Activated naive CD8-positive, alpha-beta T cell treated with anti-CD3 and anti-CD28 coated beads, Interleukin-2, amount 10 ng/mL, durations not matched to agents 7 days and 5 days (primary cell): ENCODE measurements around the gene TMEM208. TPM values are rescaled to one million over a fixed set of nuclear protein-coding genes. Genes with fewer than 3 reads are reported as not detected.

ENCODE experiments used
- ATAC-seq: fragments of 150-1000 bp; cut with Tn5 transposase; one replicate; pipeline ENCODE4 v1.10.0; 2021; ENCODE audit warnings: low read depth, moderate library complexity
- POLR2A ChIA-PET: fragments of 350-600 bp; sonication (Branson Sonifier 250); formaldehyde crosslinking; loops from one replicate; lab custom pipeline; 2021; ENCODE audit warnings: antibody characterized with exemption; lab: Charles Lee
- DNase-seq: peaks from one replicate; pipeline ENCODE4 v3.0.0; 2021
- H3K27ac Mint-ChIP-seq: one replicate; pipeline ENCODE4 v1.8.0; 2022; ENCODE audit warnings: mild to moderate bottlenecking, mixed read lengths
- H3K27me3 Mint-ChIP-seq: one replicate; pipeline ENCODE4 v1.8.0; 2022; ENCODE audit warnings: mild to moderate bottlenecking, moderate library complexity, mixed read lengths
- H3K36me3 Mint-ChIP-seq: one replicate; pipeline ENCODE4 v1.8.0; 2021; ENCODE audit warnings: mild to moderate bottlenecking, mixed read lengths
- H3K4me1 Mint-ChIP-seq: one replicate; pipeline ENCODE4 v1.8.0; 2021; ENCODE audit warnings: mixed read lengths
- H3K4me3 Mint-ChIP-seq: one replicate; pipeline ENCODE4 v1.8.0; 2022; ENCODE audit warnings: mild to moderate bottlenecking, moderate library complexity, mixed read lengths
- H3K9me3 Mint-ChIP-seq: one replicate; pipeline ENCODE4 v1.8.0; 2021; ENCODE audit warnings: mixed read lengths
- total RNA-seq, 2 experiments: library from RNA; stranded (reverse); gene quantifications; one replicate each; pipeline ENCODE4 v1.2.3, GENCODE V29; 2021

TMEM208 gene
- total RNA-seq, 2 experiments from 2014 or later = 30.3 to 30.5 TPM

GRCh38 chr16:67247192-67248072 lies 20.5 kb downstream of the TMEM208 start, which contains the start of gene FHOD1:
Gene FHOD1 (minus strand): TSS chr16:67247481. CDS start chr16:67247410, 71 bp downstream.
- H3K36me3 Mint-ChIP-seq = peaks cover 2% of the 10 kb centered on the region
- no peaks in the 10 kb centered on the region for H3K9me3 Mint-ChIP-seq
- H3K4me1 Mint-ChIP-seq = peaks cover 41% of the 10 kb centered on the region
- DNase-seq (peak; percentile 100), ATAC-seq (peak; percentile 66)
- POLR2A ChIA-PET = interaction anchor here (0.6 to 9.4 kb wide), 17 partner anchors 11 to 446 kb away, joined by 3 to 130 read pairs (median 4); partner anchors contain the start of genes PLEKHG4 and TMEM208
- H3K4me3 Mint-ChIP-seq = peak within 1 kb of the TSS; percentile 82
- peak within 1 kb of the TSS; percentile 90 for H3K27ac Mint-ChIP-seq
- H3K27me3 Mint-ChIP-seq = peaks cover 13% of the 10 kb centered on the region

GRCh38 chr16:67248073-67248400 lies 21.1 kb downstream of the TMEM208 start:
- Mint-ChIP-seq H3K4me3 (peak overlapping the region; percentile 82), H3K36me3 (no peaks in the 10 kb centered on the region), H3K27me3 (peaks cover 13% of the 10 kb centered on the region), H3K27ac (peak overlapping the region; percentile 70), H3K9me3 (no peaks in the 10 kb centered on the region), H3K4me1 (peaks cover 38% of the 10 kb centered on the region)
- DNase-seq = no peak
- POLR2A ChIA-PET = interaction anchor here (0.7 to 9.4 kb wide), 15 partner anchors 13 to 445 kb away, joined by 3 to 130 read pairs (median 3); partner anchors contain the start of genes PLEKHG4 and TMEM208
- ATAC-seq = no peak

GRCh38 chr16:67248401-67249177 lies 21.7 kb downstream of the TMEM208 start, which contains the start of gene SLC9A5:
Gene SLC9A5 (plus strand): TSS chr16:67248979. CDS start chr16:67249015, 36 bp downstream.
- Mint-ChIP-seq H3K9me3 (no peaks in the 10 kb centered on the region), H3K4me1 (peaks cover 34% of the 10 kb centered on the region), H3K4me3 (peak within 1 kb of the TSS; percentile 82), H3K27ac (peak within 1 kb of the TSS; percentile 82), H3K36me3 (no peaks in the 10 kb centered on the region), H3K27me3 (peaks cover 13% of the 10 kb centered on the region)
- ATAC-seq (no peak), DNase-seq (peak; percentile 72)
- POLR2A ChIA-PET = interaction anchor here (0.9 to 9.4 kb wide), 9 partner anchors 21 to 315 kb away, joined by 3 to 130 read pairs (median 3); partner anchors contain the start of genes ATP6V0D1, PLEKHG4 and TMEM208

GRCh38 chr16:67249178-67250044 lies 22.5 kb downstream of the TMEM208 start:
- Mint-ChIP-seq H3K27ac (peak overlapping the region; percentile 82), H3K36me3 (no peaks in the 10 kb centered on the region), H3K4me1 (peaks cover 29% of the 10 kb centered on the region), H3K27me3 (peaks cover 13% of the 10 kb centered on the region), H3K9me3 (no peaks in the 10 kb centered on the region), H3K4me3 (peak overlapping the region; percentile 81)
- POLR2A ChIA-PET = interaction anchor here (1.0 to 9.4 kb wide), 4 partner anchors 21 to 231 kb away, joined by 3 to 130 read pairs (median 3); partner anchors contain the start of genes ATP6V0D1 and TMEM208
- ATAC-seq (no peak), DNase-seq (no peak)

- POLR2A ChIA-PET = interaction anchor here (9.4 kb wide), 1 partner anchor 22 kb away, joined by 130 read pairs; the partner anchor contains the start of gene TMEM208
- ATAC-seq = no peak
- H3K9me3 Mint-ChIP-seq = no peaks in the 10 kb centered on the region
- peak overlapping the region; percentile 81 for H3K4me3 Mint-ChIP-seq
- no peaks in the 10 kb centered on the region for H3K36me3 Mint-ChIP-seq
- peaks cover 13% of the 10 kb centered on the region for H3K27me3 Mint-ChIP-seq
- no peak for DNase-seq
- H3K27ac Mint-ChIP-seq = peak overlapping the region; percentile 82
- peaks cover 23% of the 10 kb centered on the region for H3K4me1 Mint-ChIP-seq
Measured at GRCh38 chr16:67250045-67250327, 23.1 kb downstream of the TMEM208 start.

- POLR2A ChIA-PET = no interaction called here
Measured at GRCh38 chr16:67252609-67253497, 25.9 kb downstream of the TMEM208 start.

GRCh38 chr16:67254801-67255552 lies 28.0 kb downstream of the TMEM208 start:
- Mint-ChIP-seq H3K4me3 (no peak overlapping the region), H3K4me1 (peaks cover 2% of the 10 kb centered on the region), H3K27ac (no peak overlapping the region), H3K27me3 (peaks cover 6% of the 10 kb centered on the region), H3K36me3 (peaks cover 2% of the 10 kb centered on the region), H3K9me3 (no peaks in the 10 kb centered on the region)
- no peak for DNase-seq
- POLR2A ChIA-PET = no interaction called here
- no peak for ATAC-seq

More at GRCh38 chr16:67252609-67253497, 25.9 kb downstream of the TMEM208 start:
- Mint-ChIP-seq H3K9me3 (no peaks in the 10 kb centered on the region), H3K36me3 (peaks cover 2% of the 10 kb centered on the region), H3K27me3 (peaks cover 13% of the 10 kb centered on the region), H3K4me3 (no peak overlapping the region), H3K27ac (no peak overlapping the region), H3K4me1 (peaks cover 14% of the 10 kb centered on the region)
- DNase-seq (no peak), ATAC-seq (no peak)

- H3K36me3 Mint-ChIP-seq = peaks cover 2% of the 10 kb centered on the region
- no peak overlapping the region for H3K4me3 Mint-ChIP-seq
- H3K27ac Mint-ChIP-seq = no peak overlapping the region
- no peaks in the 10 kb centered on the region for H3K9me3 Mint-ChIP-seq
- DNase-seq (no peak), ATAC-seq (no peak)
- peaks cover 1% of the 10 kb centered on the region for H3K27me3 Mint-ChIP-seq
- H3K4me1 Mint-ChIP-seq = no peaks in the 10 kb centered on the region
- POLR2A ChIA-PET = no interaction called here
Measured at GRCh38 chr16:67255553-67256221, 28.8 kb downstream of the TMEM208 start.

GRCh38 chr16:67256701-67257230 lies 29.8 kb downstream of the TMEM208 start:
- no peak overlapping the region for H3K4me3 Mint-ChIP-seq
- H3K27ac Mint-ChIP-seq = no peak overlapping the region
- peaks cover 4% of the 10 kb centered on the region for H3K27me3 Mint-ChIP-seq
- no peaks in the 10 kb centered on the region for H3K4me1 Mint-ChIP-seq
- POLR2A ChIA-PET = no interaction called here
- ATAC-seq (no peak), DNase-seq (no peak)
- H3K9me3 Mint-ChIP-seq = no peaks in the 10 kb centered on the region
- H3K36me3 Mint-ChIP-seq = peaks cover 2% of the 10 kb centered on the region

- peaks cover 2% of the 10 kb centered on the region for H3K36me3 Mint-ChIP-seq
- no peaks in the 10 kb centered on the region for H3K4me1 Mint-ChIP-seq
- ATAC-seq (no peak), DNase-seq (no peak)
- H3K27me3 Mint-ChIP-seq = peaks cover 4% of the 10 kb centered on the region
- H3K4me3 Mint-ChIP-seq = no peak overlapping the region
- POLR2A ChIA-PET = no interaction called here
- no peak overlapping the region for H3K27ac Mint-ChIP-seq
- no peaks in the 10 kb centered on the region for H3K9me3 Mint-ChIP-seq
Measured at GRCh38 chr16:67257486-67258160, 30.7 kb downstream of the TMEM208 start.
